Smooth muscle cell (in vitro differentiated cells): ENCODE measurements around the gene TBC1D22A. TPM values are rescaled to one million over a fixed set of nuclear protein-coding genes. Genes with fewer than 3 reads are reported as not detected.

Experiments used
- DNase-seq: peaks from one replicate; lab custom pipeline; 2025; ENCODE audit not compliant: unreplicated experiment; lab: John Stamatoyannopoulos, UW
- H2AFZ ChIP-seq: fragments of 200-600 bp; sonication (generic); 2 replicates; pipeline ENCODE4 v1.6.0; 2016; ENCODE audit warnings: antibody characterized with exemption, low read depth, mild to moderate bottlenecking
- H3F3A ChIP-seq: fragments of 200-600 bp; sonication (generic); 2 replicates; pipeline ENCODE4 v1.6.0; 2017; ENCODE audit warnings: antibody characterized with exemption, low read depth
- H3K27ac ChIP-seq: fragments of 200-600 bp; sonication (generic); 2 replicates; pipeline ENCODE4 v1.5.1; 2016; ENCODE audit warnings: low read depth, mild to moderate bottlenecking
- H3K27me3 ChIP-seq: fragments of 200-600 bp; sonication (generic); 2 replicates; pipeline ENCODE4 v1.6.1; 2016; ENCODE audit warnings: low read depth, mild to moderate bottlenecking
- H3K36me3 ChIP-seq: fragments of 200-600 bp; sonication (generic); 2 replicates; pipeline ENCODE4 v1.5.1; 2016; ENCODE audit warnings: low read depth
- H3K4me1 ChIP-seq: fragments of 200-600 bp; sonication (generic); 2 replicates; pipeline ENCODE4 v1.5.1; 2016; ENCODE audit warnings: low read depth
- H3K4me2 ChIP-seq: fragments of 200-600 bp; sonication (generic); 2 replicates; pipeline ENCODE4 v1.6.0; 2016; ENCODE audit warnings: mild to moderate bottlenecking
- H3K4me3 ChIP-seq: fragments of 200-600 bp; sonication (generic); 2 replicates; pipeline ENCODE4 v1.5.1; 2016; ENCODE audit warnings: mild to moderate bottlenecking
- H3K79me2 ChIP-seq: fragments of 200-600 bp; sonication (generic); 2 replicates; pipeline ENCODE4 v1.6.0; 2016; ENCODE audit warnings: low read depth, mild to moderate bottlenecking
- H3K9ac ChIP-seq: fragments of 200-600 bp; sonication (generic); 2 replicates; pipeline ENCODE4 v1.6.0; 2016; ENCODE audit warnings: low read depth
- H3K9me3 ChIP-seq: fragments of 200-600 bp; sonication (generic); replicated peaks from 2 replicates; pipeline ENCODE4 v1.5.1; 2016; ENCODE audit warnings: low read depth
- H4K20me1 ChIP-seq: fragments of 200-600 bp; sonication (generic); 2 replicates; pipeline ENCODE4 v1.6.0; 2016; ENCODE audit warnings: low read depth
- WGBS: methylation state at CpG from one replicate; pipeline ENCODE4 v1.1.7; 2016; ENCODE audit warnings: low lambda C conversion rate; 5-methylcytosine and 5-hydroxymethylcytosine counted together
- polyA plus RNA-seq: library from polyadenylated mRNA; unstranded; fragments of >200 nt; fragmentation: Nextera tagmentation; extraction: Ambion mirVana; gene quantifications from 2 replicates; pipeline ENCODE4 v1.2.1, GENCODE V29; 2016
- total RNA-seq: library from RNA; depleted of rRNA; stranded (reverse); fragments of >200 nt; gene quantifications from 2 replicates; pipeline ENCODE4 v1.2.3, GENCODE V29; 2014
- TF ChIP-seq, protein P1 (sequence below): fragments of 200-600 bp; sonication (generic); IDR thresholded peaks from 2 replicates; pipeline ENCODE4 v1.5.1; 2017; ENCODE audit warnings: borderline replicate concordance, mild to moderate bottlenecking, antibody characterized with exemption; ENCODE audit not compliant: insufficient read depth, poor library complexity, severe bottlenecking

The TBC1D22A gene
- total and polyA plus RNA-seq, 2 experiments from 2014 or later: 12.5 to 14.4 TPM

DNA sequence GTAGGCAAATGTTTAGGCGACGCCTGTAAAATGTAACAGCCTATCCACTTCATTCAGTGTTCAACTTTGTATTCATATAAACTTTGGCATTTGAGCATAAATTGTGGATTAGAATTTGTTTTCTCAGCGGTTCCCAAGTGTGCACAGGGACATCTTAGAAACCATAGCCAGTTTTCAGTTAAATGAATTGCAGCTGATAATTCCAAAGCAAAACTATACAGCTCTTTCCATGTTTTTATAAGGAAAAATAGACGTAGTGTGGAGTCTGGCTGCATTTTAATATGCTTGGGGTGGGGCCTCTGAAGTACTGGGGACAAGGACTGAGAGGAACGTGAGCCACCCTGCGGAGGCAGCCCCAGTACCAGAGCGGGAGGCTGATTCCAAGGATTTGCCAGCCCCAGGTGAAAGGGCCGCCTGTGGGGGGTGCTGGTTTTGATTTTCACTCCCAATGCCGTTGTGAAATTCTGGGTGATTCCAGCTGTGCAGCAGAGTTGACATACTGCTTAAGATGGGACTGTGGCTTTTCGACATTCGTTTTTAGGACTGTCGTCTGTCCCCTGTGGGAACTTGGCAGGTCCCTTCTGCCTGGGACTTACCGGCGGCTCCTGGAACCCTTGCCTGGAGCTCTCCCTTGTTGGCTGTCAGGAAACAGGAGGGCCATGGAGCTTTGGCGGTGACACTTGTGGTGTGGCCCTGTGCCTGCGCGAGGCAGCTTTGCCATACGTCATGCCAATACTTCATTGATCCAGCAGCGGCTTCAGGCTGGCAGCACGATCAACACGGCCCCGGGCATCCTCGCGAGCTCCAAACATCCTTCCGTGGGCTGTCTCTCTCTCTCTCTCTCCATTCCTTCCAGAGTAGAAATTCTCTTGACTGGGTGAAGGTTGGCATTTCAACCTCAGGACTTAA lies 370.9 kb downstream of the TBC1D22A start:
- DNase-seq: no peak
- H3K36me3 ChIP-seq: no peaks in the 10 kb centered on the region
- H3K27ac ChIP-seq: no peak overlapping the region
- no peaks in the 10 kb centered on the region for H3K27me3 ChIP-seq
- H3K9ac ChIP-seq: no peak overlapping the region
- no peaks in the 10 kb centered on the region for H3F3A ChIP-seq
- H3K4me2 ChIP-seq: no peak overlapping the region
- TF ChIP-seq, protein P1, sequence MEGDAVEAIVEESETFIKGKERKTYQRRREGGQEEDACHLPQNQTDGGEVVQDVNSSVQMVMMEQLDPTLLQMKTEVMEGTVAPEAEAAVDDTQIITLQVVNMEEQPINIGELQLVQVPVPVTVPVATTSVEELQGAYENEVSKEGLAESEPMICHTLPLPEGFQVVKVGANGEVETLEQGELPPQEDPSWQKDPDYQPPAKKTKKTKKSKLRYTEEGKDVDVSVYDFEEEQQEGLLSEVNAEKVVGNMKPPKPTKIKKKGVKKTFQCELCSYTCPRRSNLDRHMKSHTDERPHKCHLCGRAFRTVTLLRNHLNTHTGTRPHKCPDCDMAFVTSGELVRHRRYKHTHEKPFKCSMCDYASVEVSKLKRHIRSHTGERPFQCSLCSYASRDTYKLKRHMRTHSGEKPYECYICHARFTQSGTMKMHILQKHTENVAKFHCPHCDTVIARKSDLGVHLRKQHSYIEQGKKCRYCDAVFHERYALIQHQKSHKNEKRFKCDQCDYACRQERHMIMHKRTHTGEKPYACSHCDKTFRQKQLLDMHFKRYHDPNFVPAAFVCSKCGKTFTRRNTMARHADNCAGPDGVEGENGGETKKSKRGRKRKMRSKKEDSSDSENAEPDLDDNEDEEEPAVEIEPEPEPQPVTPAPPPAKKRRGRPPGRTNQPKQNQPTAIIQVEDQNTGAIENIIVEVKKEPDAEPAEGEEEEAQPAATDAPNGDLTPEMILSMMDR: no peak
- no peaks in the 10 kb centered on the region for H4K20me1 ChIP-seq
- H3K4me1 ChIP-seq: no peaks in the 10 kb centered on the region
- H2AFZ ChIP-seq: no peak overlapping the region
- no peaks in the 10 kb centered on the region for H3K79me2 ChIP-seq
- WGBS: 93% methylated on average over 25 of the region's 25 CpGs
- no peaks in the 10 kb centered on the region for H3K9me3 ChIP-seq
- H3K4me3 ChIP-seq: no peak overlapping the region

DNA sequence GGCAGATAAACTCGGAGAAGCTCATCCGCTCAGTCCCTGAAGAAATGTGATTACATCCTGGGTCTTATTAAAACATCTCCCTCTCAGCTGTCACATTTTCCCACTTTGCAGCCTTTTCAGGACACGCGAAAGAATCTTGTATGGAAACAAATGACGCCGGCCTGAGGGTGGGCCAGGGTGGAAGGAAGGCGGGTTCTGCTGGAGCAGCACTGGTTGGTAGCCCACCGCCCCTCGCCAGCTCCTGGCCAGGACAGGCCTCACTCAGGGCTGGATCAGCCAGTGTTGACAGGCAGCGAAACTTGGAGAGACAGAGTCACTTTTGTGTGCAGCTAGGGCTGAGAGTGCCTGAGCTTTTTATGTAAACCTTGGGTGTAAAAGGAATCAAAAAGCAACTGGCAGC lies 371.8 kb downstream of the TBC1D22A start:
- Histone ChIP-seq H3K27ac (no peak overlapping the region), H4K20me1 (no peaks in the 10 kb centered on the region), H3K27me3 (no peaks in the 10 kb centered on the region), H3K4me3 (no peak overlapping the region), H3F3A (no peaks in the 10 kb centered on the region), H3K9ac (no peak overlapping the region), H2AFZ (no peak overlapping the region), H3K9me3 (no peaks in the 10 kb centered on the region), H3K4me2 (no peak overlapping the region), H3K36me3 (no peaks in the 10 kb centered on the region), H3K79me2 (no peaks in the 10 kb centered on the region), H3K4me1 (no peaks in the 10 kb centered on the region)
- WGBS: 96% methylated on average over 10 of the region's 10 CpGs
- DNase-seq: no peak
- TF ChIP-seq, protein P1: no peak

DNA sequence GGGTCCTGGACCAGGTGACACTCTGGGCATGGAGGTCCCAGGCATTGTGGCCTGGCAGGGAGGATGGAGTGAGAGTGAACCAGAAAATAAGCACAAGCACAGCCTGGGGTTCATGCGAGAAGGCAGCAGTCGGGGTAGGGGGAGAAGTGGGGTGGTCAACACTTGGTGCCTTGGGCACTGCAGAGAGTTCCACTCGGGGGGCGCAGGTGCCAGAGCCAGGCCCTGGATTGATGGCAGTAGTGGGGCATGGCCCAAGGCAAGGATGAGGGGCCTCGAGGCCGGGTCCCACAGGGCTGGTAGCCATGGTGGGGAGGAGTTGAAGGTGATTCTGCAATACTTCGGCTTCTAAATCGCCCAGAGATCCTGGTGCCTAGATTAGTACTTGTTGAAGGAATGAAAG lies 372.9 kb downstream of the TBC1D22A start:
- DNase-seq: no peak
- H3F3A ChIP-seq: no peaks in the 10 kb centered on the region
- H3K9me3 ChIP-seq: no peaks in the 10 kb centered on the region
- H3K27ac ChIP-seq: no peak overlapping the region
- H3K9ac ChIP-seq: no peak overlapping the region
- H3K27me3 ChIP-seq: no peaks in the 10 kb centered on the region
- no peaks in the 10 kb centered on the region for H3K36me3 ChIP-seq
- TF ChIP-seq, protein P1: no peak
- H3K79me2 ChIP-seq: no peaks in the 10 kb centered on the region
- no peak overlapping the region for H3K4me3 ChIP-seq
- no peak overlapping the region for H3K4me2 ChIP-seq
- H4K20me1 ChIP-seq: no peaks in the 10 kb centered on the region
- no peaks in the 10 kb centered on the region for H3K4me1 ChIP-seq
- 98% methylated on average over 8 of the region's 8 CpGs for WGBS
- no peak overlapping the region for H2AFZ ChIP-seq
